Endothelial cell of umbilical vein (primary cell): ENCODE results near the gene CTXN2. TPM values are rescaled to one million over a fixed set of nuclear protein-coding genes. Genes with fewer than 3 reads are reported as not detected.

Experiments used
- BruUV-seq: library from RNA; stranded (reverse); fragments of 400-500 nt; replicated peaks from 2 replicates; lab custom pipeline; 2021; lab: Mats Ljungman, UMichigan
- CTCF ChIA-PET: fragments of 300-600, 350-600 bp; sonication (Branson Sonifier 250); formaldehyde crosslinking; loops from one replicate; lab custom pipeline; 2021; ENCODE audit warnings: antibody characterized with exemption, inconsistent platforms; lab: Charles Lee
- POLR2A ChIA-PET: fragments of 300-600, 350-600 bp; sonication (Branson Sonifier 250); formaldehyde crosslinking; loops from one replicate; lab custom pipeline; 2021; ENCODE audit warnings: antibody characterized with exemption, inconsistent platforms; lab: Charles Lee
- DNase-seq: peaks from one replicate; pipeline ENCODE4 v3.0.0-alpha.2; 2011; ENCODE audit warnings: low read depth, low spot score
- FAIRE-seq: peaks from 2 replicates; lab custom pipeline; 2011; peaks lifted over from hg19 to GRCh38; lab: Jason Lieb, UNC
- H2AFZ ChIP-seq: 2 replicates; pipeline ENCODE4 v1.6.0; 2012; ENCODE audit warnings: low read depth, low read length, control low read depth, inconsistent platforms
- H3K27ac ChIP-seq: 2 replicates; pipeline ENCODE4 v1.5.1; 2011; ENCODE audit warnings: low read depth, mild to moderate bottlenecking, control low read depth, low read length, moderate library complexity; ENCODE audit not compliant: insufficient read depth
- H3K27me3 ChIP-seq, 2 experiments: 2 replicates each; pipeline versions ENCODE4 v1.6.0 to v1.6.1; 2011; ENCODE audit warnings: low read length in 2 of 2, mixed read lengths in 1 of 2; ENCODE audit not compliant: control insufficient read depth in 2 of 2, insufficient read depth in 2 of 2
- H3K36me3 ChIP-seq, 2 experiments: 2 replicates in 1 of 2; 3 replicates in 1 of 2; pipeline ENCODE4 v1.5.1; 2011; ENCODE audit warnings: low read length in 2 of 2, mild to moderate bottlenecking in 1 of 2, moderate library complexity in 1 of 2; ENCODE audit not compliant: control insufficient read depth in 2 of 2, insufficient read depth in 2 of 2; ENCODE audit errors: extremely low read depth in 1 of 2
- H3K4me1 ChIP-seq: 3 replicates; pipeline ENCODE4 v1.5.1; 2011; ENCODE audit warnings: mild to moderate bottlenecking, low read length; ENCODE audit not compliant: control insufficient read depth, insufficient read depth; ENCODE audit errors: extremely low read depth
- H3K4me2 ChIP-seq: 2 replicates; pipeline ENCODE4 v1.6.1; 2011; ENCODE audit warnings: low read length, control low read depth, mixed read lengths; ENCODE audit not compliant: insufficient read depth
- H3K4me3 ChIP-seq, 3 experiments: fragments of 200-600 bp in 1 of 3; sonication (generic), shearing (Covaris generic) in 1 of 3; replicated peaks in 1 of 3; 2 replicates each; pipeline ENCODE4 v1.5.1; 2011 to 2016; ENCODE audit warnings: control low read depth in 3 of 3, low read length in 3 of 3, mild to moderate bottlenecking in 2 of 3, inconsistent platforms in 1 of 3, low read depth in 1 of 3, moderate library complexity in 1 of 3; ENCODE audit not compliant: insufficient read depth in 1 of 3
- H3K79me2 ChIP-seq: 2 replicates; pipeline ENCODE4 v1.6.0; 2012; ENCODE audit warnings: low read length, inconsistent platforms; ENCODE audit not compliant: control insufficient read depth, insufficient read depth
- H3K9ac ChIP-seq: replicated peaks from 2 replicates; pipeline ENCODE3; 2011; ENCODE audit warnings: low read length, control low read depth; ENCODE audit not compliant: insufficient read depth; ENCODE audit errors: extremely low read depth
- H3K9me1 ChIP-seq: replicated peaks from 3 replicates; pipeline ENCODE4 v1.6.0; 2011; ENCODE audit warnings: mild to moderate bottlenecking, low read length; ENCODE audit not compliant: control insufficient read depth, insufficient read depth; ENCODE audit errors: extremely low read depth
- H3K9me3 ChIP-seq: replicated peaks from 2 replicates; pipeline ENCODE4 v1.5.1; 2012; ENCODE audit warnings: low read length, inconsistent platforms; ENCODE audit not compliant: control insufficient read depth, insufficient read depth
- H4K20me1 ChIP-seq: replicated peaks from 2 replicates; pipeline ENCODE3; 2011; ENCODE audit warnings: mild to moderate bottlenecking, low read length; ENCODE audit not compliant: control insufficient read depth, insufficient read depth; ENCODE audit errors: extremely low read depth
- CTCF ChIP-seq, 2 donors: IDR thresholded peaks; 1 replicate in 1 of 2; 2 replicates in 1 of 2; pipeline ENCODE4 v1.5.1; 2011; ENCODE audit warnings: low read length in 2 of 2, mild to moderate bottlenecking in 2 of 2, moderate library complexity in 2 of 2, control low read depth in 1 of 2, inconsistent platforms in 1 of 2, low read depth in 1 of 2; ENCODE audit not compliant: insufficient read depth in 1 of 2; ENCODE audit errors: extremely low read depth in 1 of 2
- EZH2 ChIP-seq: IDR thresholded peaks from 2 replicates; pipeline ENCODE4 v1.6.1; 2012; ENCODE audit warnings: borderline replicate concordance, low read depth, mild to moderate bottlenecking, moderate library complexity, low read length, inconsistent platforms; ENCODE audit not compliant: severe bottlenecking
- FOS ChIP-seq: IDR thresholded peaks from 2 replicates; pipeline ENCODE4 v1.6.1; 2011; ENCODE audit warnings: mild to moderate bottlenecking, low read length, moderate library complexity, borderline replicate concordance; ENCODE audit not compliant: insufficient read depth
- GATA2 ChIP-seq: IDR thresholded peaks from 2 replicates; pipeline ENCODE4 v1.7.0; 2011; ENCODE audit warnings: low read depth, mild to moderate bottlenecking, moderate library complexity, mixed read lengths, low read length; ENCODE audit not compliant: insufficient read length, insufficient read depth
- JUN ChIP-seq: IDR thresholded peaks from 2 replicates; pipeline ENCODE4 v1.6.1; 2011; ENCODE audit warnings: borderline replicate concordance, low read depth; ENCODE audit not compliant: insufficient read length, insufficient read depth
- MAX ChIP-seq: IDR thresholded peaks from 2 replicates; pipeline ENCODE4 v1.6.1; 2011; ENCODE audit not compliant: insufficient read depth, insufficient read length
- MYC ChIP-seq: IDR thresholded peaks from one replicate; pipeline ENCODE4 v1.6.1; 2011; ENCODE audit warnings: mild to moderate bottlenecking, low read depth, low read length
- POLR2A ChIP-seq: IDR thresholded peaks from 2 replicates; pipeline ENCODE4 v1.6.1; 2012; ENCODE audit warnings: low read depth, mild to moderate bottlenecking, control low read depth, low read length
- POLR2AphosphoS5 ChIP-seq: IDR thresholded peaks from 2 replicates; pipeline ENCODE4 v1.6.1; 2012; ENCODE audit warnings: low read depth, mild to moderate bottlenecking, control low read depth, low read length, moderate library complexity; ENCODE audit not compliant: insufficient read depth
- dilution Hi-C: fragments of 300-500 bp; cut with MboI; formaldehyde crosslinking; loops from one replicate; pipeline ENCODE4 v1.15.0; 2019; ENCODE audit warnings: low sequenced_read_pairs; ENCODE audit not compliant: extremely low pct_ligation_motif_present
- intact Hi-C: fragments of 100-400 bp; cut with micrococcal nuclease; formaldehyde crosslinking; loops from one replicate; pipeline ENCODE4 v1.10.0; 2022
- polyA plus RNA-seq, 4 experiments: library from polyadenylated mRNA; depleted of rRNA in 3 of 4; stranded (reverse) in 3 of 4; unstranded in 1 of 4; fragments of >200 nt; gene quantifications; 2 replicates each; pipeline versions ENCODE4 v1.2.1 to v1.2.3, GENCODE V29; 2011 to 2012; ENCODE audit warnings: missing spikeins in 1 of 4
- total RNA-seq: library from RNA; stranded (reverse); gene quantifications from 2 replicates; pipeline ENCODE4 v1.2.3, GENCODE V29; 2021

Gene CTXN2
- total and polyA plus RNA-seq, 2 donors (not counting 3 experiments of a cell fraction or from before 2014, with no cell fraction given) = 0.01 TPM; not detected in 1

- H3K9me1 ChIP-seq = no peaks in the 10 kb centered on the region
- H3K4me1 ChIP-seq = no peaks in the 10 kb centered on the region
- no peak overlapping the region for H3K27ac ChIP-seq
- BruUV-seq = no TSS peak
- no peaks in the 10 kb centered on the region for H3K27me3 ChIP-seq
- intact Hi-C loops = no loop called here
- ChIA-PET CTCF (no interaction called here), POLR2A (no interaction called here)
- no peaks in the 10 kb centered on the region for H3K9me3 ChIP-seq
- no peaks in the 10 kb centered on the region for H4K20me1 ChIP-seq
- peaks cover 32% of the 10 kb centered on the region for H3K79me2 ChIP-seq
- H3K4me3 ChIP-seq = no peak overlapping the region
- no peak for TF ChIP-seq MAX
- no peak for TF ChIP-seq FOS
- no peak for TF ChIP-seq MYC
- TF ChIP-seq JUN = no peak
- no peak for TF ChIP-seq GATA2
- TF ChIP-seq POLR2A = no peak
- no peak for TF ChIP-seq POLR2AphosphoS5
- TF ChIP-seq EZH2 = no peak
- no peak for TF ChIP-seq CTCF (IDR thresholded peaks at IDR 0.05; ENCODE audit: extremely low read depth in 1 of 2, insufficient read depth in 1 of 2, low read depth in 1 of 2, low read length in 2 of 2)
- dilution Hi-C loops = no loop called here
- H3K9ac ChIP-seq = no peak overlapping the region
- no peak overlapping the region for H2AFZ ChIP-seq
- H3K36me3 ChIP-seq = peaks cover 0 to 4% of the 10 kb centered on the region in 2 experiments
- no peak overlapping the region for H3K4me2 ChIP-seq
- DNase-seq (no peak), FAIRE-seq (no peak)
Measured at GRCh38 chr15:48168616-48169015, 22.8 kb upstream of the CTXN2 start.
